ENCODE measurements around the gene AOPEP.

DNA sequence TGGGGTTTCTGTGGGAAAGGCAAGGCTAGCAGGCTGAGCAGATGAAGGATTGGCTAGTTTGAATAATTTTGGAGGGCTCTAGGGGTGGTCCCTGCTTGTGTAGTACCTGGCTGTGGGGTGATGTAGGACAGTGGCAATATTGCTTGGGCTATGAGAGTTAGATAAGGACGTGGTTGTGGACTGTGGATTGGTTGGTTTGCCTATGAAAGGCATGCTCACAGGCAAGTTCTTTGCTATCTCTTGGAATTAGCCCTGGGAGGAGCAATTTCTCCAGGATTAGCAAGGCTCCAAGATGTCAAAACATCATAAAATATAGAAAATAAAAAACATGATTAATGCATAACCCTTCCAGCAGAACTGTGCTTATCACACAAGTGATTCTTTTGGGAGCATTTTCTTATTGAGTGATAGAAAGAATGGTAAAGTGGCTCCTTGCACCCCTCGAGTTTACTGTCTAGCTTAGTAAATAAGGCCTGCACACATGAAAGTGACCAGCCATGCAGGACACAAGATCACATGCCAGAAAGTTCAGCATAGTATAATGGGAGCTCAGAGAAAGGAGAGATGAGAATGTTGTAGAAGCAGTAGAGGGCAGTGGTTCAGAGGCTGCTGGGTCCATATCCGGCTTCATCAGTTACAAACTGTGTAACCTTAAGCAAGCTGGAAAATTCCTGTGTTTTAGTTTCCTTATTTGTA, 13.8 kb downstream of the AOPEP start:
- no peak for TF ChIP-seq POLR2AphosphoS5 (IDR thresholded peaks at IDR 0.05)
- TF ChIP-seq POLR2A (IDR thresholded peaks at IDR 0.05), result no peak
- TF ChIP-seq EP300 (IDR thresholded peaks at IDR 0.05), result no peak
- TF ChIP-seq, protein P1, sequence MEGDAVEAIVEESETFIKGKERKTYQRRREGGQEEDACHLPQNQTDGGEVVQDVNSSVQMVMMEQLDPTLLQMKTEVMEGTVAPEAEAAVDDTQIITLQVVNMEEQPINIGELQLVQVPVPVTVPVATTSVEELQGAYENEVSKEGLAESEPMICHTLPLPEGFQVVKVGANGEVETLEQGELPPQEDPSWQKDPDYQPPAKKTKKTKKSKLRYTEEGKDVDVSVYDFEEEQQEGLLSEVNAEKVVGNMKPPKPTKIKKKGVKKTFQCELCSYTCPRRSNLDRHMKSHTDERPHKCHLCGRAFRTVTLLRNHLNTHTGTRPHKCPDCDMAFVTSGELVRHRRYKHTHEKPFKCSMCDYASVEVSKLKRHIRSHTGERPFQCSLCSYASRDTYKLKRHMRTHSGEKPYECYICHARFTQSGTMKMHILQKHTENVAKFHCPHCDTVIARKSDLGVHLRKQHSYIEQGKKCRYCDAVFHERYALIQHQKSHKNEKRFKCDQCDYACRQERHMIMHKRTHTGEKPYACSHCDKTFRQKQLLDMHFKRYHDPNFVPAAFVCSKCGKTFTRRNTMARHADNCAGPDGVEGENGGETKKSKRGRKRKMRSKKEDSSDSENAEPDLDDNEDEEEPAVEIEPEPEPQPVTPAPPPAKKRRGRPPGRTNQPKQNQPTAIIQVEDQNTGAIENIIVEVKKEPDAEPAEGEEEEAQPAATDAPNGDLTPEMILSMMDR (IDR thresholded peaks at IDR 0.05), result no peak

Measured in sigmoid colon (tissue), 4 donors.